Measurements from ENCODE around the gene USP22.

- TF ChIP-seq CTCF (conservative IDR thresholded peaks at IDR 0.05) (no peak), ZFX (IDR thresholded peaks at IDR 0.05) (no peak)
Measured at GRCh38 chr17:20999841-21000532, 42.8 kb downstream of the USP22 start.

Measured in C4-2B (cell line).